Ovary (tissue), 9 donors: ENCODE data around the gene PTPN14. TPM values are rescaled to one million over a fixed set of nuclear protein-coding genes. Genes with fewer than 3 reads are reported as not detected.
"Not testable (repeated sequence)": the region's sequence is repeated elsewhere in the genome, so short reads cannot be mapped to it uniquely, and the experiment has no call there.

ENCODE experiments used
- DNase-seq, 5 donors: peaks; one replicate each; pipeline ENCODE4 v3.0.0-alpha.2; 2019 to 2020
- H3K27ac ChIP-seq, 2 donors: fragments of 200-600 bp; one replicate each; pipeline versions ENCODE4 v1.5.1 to v1.8.0; 2019 to 2022
- H3K27me3 ChIP-seq: fragments of 200-600 bp; one replicate; pipeline ENCODE4 v1.8.0; 2022
- H3K36me3 ChIP-seq: fragments of 200-600 bp; sonication (generic); one replicate; pipeline ENCODE4 v1.5.1; 2019
- H3K4me1 ChIP-seq: one replicate; pipeline ENCODE4 v1.8.1; 2013; ENCODE audit warnings: mild to moderate bottlenecking, moderate library complexity; ENCODE audit not compliant: insufficient read depth
- H3K4me3 ChIP-seq: fragments of 200-600 bp; sonication (generic); one replicate; pipeline ENCODE4 v1.5.1; 2017
- H3K9me3 ChIP-seq, 2 donors: fragments of 200-600 bp in 1 of 2; sonication (generic) in 1 of 2; one replicate each; pipeline versions ENCODE4 v1.5.1 to v1.8.1; 2013 to 2019; ENCODE audit warnings: mild to moderate bottlenecking in 1 of 2, moderate library complexity in 1 of 2
- CTCF ChIP-seq, 3 donors: fragments of 450-650 bp in 2 of 3; fragments of 200-600 bp in 1 of 3; IDR thresholded peaks; one replicate each; pipeline versions ENCODE4 v1.5.1 to v1.8.0; 2016 to 2022; ENCODE audit warnings: antibody characterized with exemption in 3 of 3, mild to moderate bottlenecking in 1 of 3
- EP300 ChIP-seq: sonication (generic); formaldehyde crosslinking; IDR thresholded peaks from one replicate; pipeline ENCODE4 v1.6.1; 2017; ENCODE audit warnings: antibody characterized with exemption
- POLR2A ChIP-seq: fragments of 450-650 bp; IDR thresholded peaks from one replicate; pipeline ENCODE4 v1.6.1; 2017; ENCODE audit warnings: antibody characterized with exemption, mild to moderate bottlenecking, moderate library complexity
- WGBS, 3 donors: extraction: QIAGEN DNeasy Blood & Tissue Kit in 1 of 3; methylation state at CpG; one replicate each; pipeline versions ENCODE4 v1.1.5 to v1.1.7; 2013 to 2017; 5-methylcytosine and 5-hydroxymethylcytosine counted together
- intact Hi-C, 4 donors: fragments of 100-400 bp; cut with DNase I; formaldehyde crosslinking; loops; one replicate each; pipeline versions ENCODE4 v1.11.0 to v1.15.1; 2022 to 2023
- polyA plus RNA-seq, 2 donors: library from polyadenylated mRNA; stranded (reverse); fragments of 200-250 nt in 1 of 2; fragments of 350-450 nt in 1 of 2; fragmentation: Illumina TruSeq in 1 of 2; extraction: RNeasy Lipid Tissue Mini Kit (QIAGEN cat#74804) in 1 of 2; gene quantifications; one replicate each; pipeline ENCODE4 v1.2.3, GENCODE V29; 2013 to 2014
- total RNA-seq, 7 donors: library from RNA; depleted of rRNA in 2 of 7; stranded (reverse); fragments of >200 nt in 2 of 7; fragmentation: NEBNext Ultra II Directional in 3 of 7; extraction: Animal tissue kit (Norgen Biotek cat#: 25700) in 3 of 7; gene quantifications; one replicate each; pipeline versions ENCODE4 v1.1.0 to v1.2.4, GENCODE V29; 2016 to 2023
- donor health status: DM: no; HTN: no; CAD: no; lungs with moderate emphysema.
- donor health status: DM: no; HTN: no; CAD: no.
- donor health status: Bipolar disorder and iron deficiency.
- donor health status: DM: yes; HTN: yes; CAD: no.
- donor health status: DM: no; HTN: no; CAD: no.
- donor health status: DM: yes; HTN: yes; CAD: no.

PTPN14 gene
- total and polyA plus RNA-seq, 9 donors = 7.6 to 68.9 (median 41.1) TPM

DNA sequence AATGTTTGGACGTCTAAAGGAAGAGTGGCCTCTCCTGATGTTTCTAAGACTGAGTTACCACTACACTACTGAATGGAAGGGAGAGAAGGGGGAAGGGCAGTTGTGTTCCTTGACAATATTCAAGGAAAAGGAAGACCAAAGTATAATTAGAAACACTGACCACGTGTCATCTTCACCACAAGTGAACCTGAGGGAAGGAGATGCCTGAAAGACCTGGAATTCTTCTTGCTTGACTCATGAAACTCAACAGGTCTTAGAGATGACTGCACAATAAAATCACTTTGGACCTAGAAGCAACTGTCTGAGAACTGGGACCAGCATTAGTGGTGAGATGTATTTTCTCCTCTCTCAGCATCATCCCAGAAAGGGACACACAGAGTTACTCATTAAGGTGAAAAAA lies 56.7 kb downstream of the PTPN14 start:
- no peak for DNase-seq
- Histone ChIP-seq H3K36me3 (no peaks in the 10 kb centered on the region), H3K27me3 (no peaks in the 10 kb centered on the region), H3K27ac (no peak overlapping the region), H3K4me1 (peaks cover 4% of the 10 kb centered on the region), H3K4me3 (no peak overlapping the region), H3K9me3 (no peaks in the 10 kb centered on the region)
- TF ChIP-seq EP300 (no peak), CTCF (IDR thresholded peaks at IDR 0.05) (no peak), POLR2A (no peak)
- WGBS, 3 donors = 46 to 80% (median 71%) methylated on average over 2 of the region's 2 CpGs
- intact Hi-C loops = no loop called here

- DNase-seq, H3K4me1 ChIP-seq, H3K36me3 ChIP-seq, H3K27ac ChIP-seq, H3K4me3 ChIP-seq, intact Hi-C loops, H3K9me3 ChIP-seq, H3K27me3 ChIP-seq: not testable (repeated sequence)
- 81 to 96% (median 86%) methylated on average over 6 of the region's 6 CpGs for WGBS, 3 donors
Measured at GRCh38 chr1:214494179-214494578, 57.2 kb downstream of the PTPN14 start.

GRCh38 chr1:214493126-214493796 lies 58.1 kb downstream of the PTPN14 start:
- Histone ChIP-seq H3K36me3 (no peaks in the 10 kb centered on the region), H3K9me3 (no peaks in the 10 kb centered on the region), H3K27ac (no peak overlapping the region), H3K4me1 (peaks cover 4% of the 10 kb centered on the region), H3K4me3 (no peak overlapping the region), H3K27me3 (no peaks in the 10 kb centered on the region)
- no peak for TF ChIP-seq CTCF (IDR thresholded peaks at IDR 0.05)
- no peak for TF ChIP-seq EP300
- TF ChIP-seq POLR2A = no peak
- intact Hi-C loops = no loop called here
- no peak for DNase-seq
- WGBS, 3 donors = 69 to 73% (median 72%) methylated on average over 7 of the region's 7 CpGs

GRCh38 chr1:214492401-214493075 lies 58.9 kb downstream of the PTPN14 start:
- no peak for DNase-seq
- H3K9me3 ChIP-seq = no peaks in the 10 kb centered on the region
- 71 to 72% (median 72%) methylated on average over 9 of the region's 9 CpGs for WGBS, 3 donors
- TF ChIP-seq EP300 = no peak
- no peak for TF ChIP-seq CTCF (IDR thresholded peaks at IDR 0.05)
- no peak for TF ChIP-seq POLR2A
- intact Hi-C loops = no loop called here
- no peaks in the 10 kb centered on the region for H3K36me3 ChIP-seq
- no peak overlapping the region for H3K27ac ChIP-seq
- no peaks in the 10 kb centered on the region for H3K27me3 ChIP-seq
- peaks cover 4% of the 10 kb centered on the region for H3K4me1 ChIP-seq
- H3K4me3 ChIP-seq = no peak overlapping the region

GRCh38 chr1:214491468-214492146 lies 59.8 kb downstream of the PTPN14 start:
- peaks cover 4% of the 10 kb centered on the region for H3K4me1 ChIP-seq
- intact Hi-C loops = no loop called here
- H3K9me3 ChIP-seq = no peaks in the 10 kb centered on the region
- no peaks in the 10 kb centered on the region for H3K27me3 ChIP-seq
- no peak overlapping the region for H3K4me3 ChIP-seq
- TF ChIP-seq POLR2A (no peak), EP300 (no peak)
- no peak for DNase-seq
- WGBS, 3 donors = 69 to 74% (median 73%) methylated on average over 5 of the region's 5 CpGs
- H3K27ac ChIP-seq = no peak overlapping the region
- no peaks in the 10 kb centered on the region for H3K36me3 ChIP-seq
